Measurements from ENCODE around the gene CLPSL1.

DNA sequence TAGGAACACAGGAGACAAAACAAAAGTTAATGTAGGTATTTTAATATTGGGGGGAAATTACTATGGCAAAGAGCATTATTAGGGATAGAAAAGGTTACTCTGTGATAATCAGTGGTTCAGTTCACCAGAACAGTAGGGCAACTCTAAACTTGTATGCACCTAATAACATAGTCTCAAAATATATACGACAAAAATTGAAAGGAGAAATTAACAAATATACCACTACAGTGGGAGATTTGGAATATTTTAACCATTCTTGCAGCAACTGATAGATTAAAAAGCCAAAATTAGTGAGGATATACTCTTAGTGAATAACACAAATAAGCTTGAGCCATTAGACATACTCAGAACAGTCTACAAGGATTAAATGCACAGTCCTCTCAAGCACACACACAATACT lies 32.9 kb upstream of the CLPSL1 start:
- TF ChIP-seq, protein P1, sequence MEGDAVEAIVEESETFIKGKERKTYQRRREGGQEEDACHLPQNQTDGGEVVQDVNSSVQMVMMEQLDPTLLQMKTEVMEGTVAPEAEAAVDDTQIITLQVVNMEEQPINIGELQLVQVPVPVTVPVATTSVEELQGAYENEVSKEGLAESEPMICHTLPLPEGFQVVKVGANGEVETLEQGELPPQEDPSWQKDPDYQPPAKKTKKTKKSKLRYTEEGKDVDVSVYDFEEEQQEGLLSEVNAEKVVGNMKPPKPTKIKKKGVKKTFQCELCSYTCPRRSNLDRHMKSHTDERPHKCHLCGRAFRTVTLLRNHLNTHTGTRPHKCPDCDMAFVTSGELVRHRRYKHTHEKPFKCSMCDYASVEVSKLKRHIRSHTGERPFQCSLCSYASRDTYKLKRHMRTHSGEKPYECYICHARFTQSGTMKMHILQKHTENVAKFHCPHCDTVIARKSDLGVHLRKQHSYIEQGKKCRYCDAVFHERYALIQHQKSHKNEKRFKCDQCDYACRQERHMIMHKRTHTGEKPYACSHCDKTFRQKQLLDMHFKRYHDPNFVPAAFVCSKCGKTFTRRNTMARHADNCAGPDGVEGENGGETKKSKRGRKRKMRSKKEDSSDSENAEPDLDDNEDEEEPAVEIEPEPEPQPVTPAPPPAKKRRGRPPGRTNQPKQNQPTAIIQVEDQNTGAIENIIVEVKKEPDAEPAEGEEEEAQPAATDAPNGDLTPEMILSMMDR (IDR thresholded peaks at IDR 0.05): no peak
- no peak for TF ChIP-seq EZH2 (IDR thresholded peaks at IDR 0.05; ENCODE audit: borderline replicate concordance, insufficient read depth, low read depth, low read length, poor library complexity, severe bottlenecking)
